Endodermal cell (in vitro differentiated cells): ENCODE measurements around the gene SH3PXD2A. TPM values are rescaled to one million over a fixed set of nuclear protein-coding genes. Genes with fewer than 3 reads are reported as not detected.
A peak's percentile ranks its signal among the peaks of the same experiment; 100 is the strongest.

ENCODE experiments used
- DNase-seq: peaks from one replicate; pipeline ENCODE4 v3.0.0-alpha.2; 2017
- H3K27ac ChIP-seq: 2 replicates; pipeline ENCODE4 v1.5.1; 2013; ENCODE audit warnings: mild to moderate bottlenecking, low read depth, low read length, moderate library complexity
- H3K27me3 ChIP-seq: 2 replicates; pipeline ENCODE4 v1.6.1; 2013; ENCODE audit warnings: mild to moderate bottlenecking, low read length, moderate library complexity; ENCODE audit not compliant: insufficient read depth, control insufficient read depth, poor library complexity, severe bottlenecking
- H3K36me3 ChIP-seq: 2 replicates; pipeline ENCODE4 v1.7.0; 2013; ENCODE audit warnings: mild to moderate bottlenecking, low read length, moderate library complexity; ENCODE audit not compliant: control insufficient read depth, insufficient read depth
- H3K4me1 ChIP-seq: one replicate; pipeline ENCODE4 v1.7.0; 2013; ENCODE audit warnings: low read length; ENCODE audit not compliant: control insufficient read depth, insufficient read depth
- H3K4me3 ChIP-seq: 2 replicates; pipeline ENCODE4 v1.5.1; 2013; ENCODE audit warnings: mild to moderate bottlenecking, low read length, moderate library complexity
- H3K9ac ChIP-seq: 2 replicates; pipeline ENCODE4 v1.6.1; 2013; ENCODE audit warnings: mild to moderate bottlenecking, low read length, moderate library complexity; ENCODE audit not compliant: poor library complexity, severe bottlenecking; ENCODE audit errors: extremely low read depth
- H3K9me3 ChIP-seq: 2 replicates; pipeline ENCODE4 v1.6.1; 2013; ENCODE audit warnings: mild to moderate bottlenecking, low read length, moderate library complexity; ENCODE audit not compliant: control insufficient read depth
- H3K27ac Mint-ChIP-seq: 2 replicates; pipeline ENCODE4 v1.8.0; 2020; ENCODE audit warnings: mixed read lengths
- H3K27me3 Mint-ChIP-seq: 2 replicates; pipeline ENCODE4 v1.8.0; 2021; ENCODE audit warnings: mild to moderate bottlenecking, mixed read lengths; ENCODE audit not compliant: insufficient read depth
- H3K36me3 Mint-ChIP-seq: 2 replicates; pipeline ENCODE4 v1.8.0; 2020; ENCODE audit warnings: low read depth, mixed read lengths
- H3K4me1 Mint-ChIP-seq: 2 replicates; pipeline ENCODE4 v1.8.0; 2020; ENCODE audit warnings: mixed read lengths
- H3K4me3 Mint-ChIP-seq: 2 replicates; pipeline ENCODE4 v1.8.0; 2020; ENCODE audit warnings: mild to moderate bottlenecking, moderate library complexity, mixed read lengths
- H3K9me3 Mint-ChIP-seq: 2 replicates; pipeline ENCODE4 v1.8.0; 2020; ENCODE audit warnings: mild to moderate bottlenecking, mixed read lengths
- WGBS, 2 experiments: methylation state at CpG; one replicate each; pipeline versions ENCODE4 v1.1.5 to v1.1.7; 2013; ENCODE audit warnings: missing lambda C conversion rate in 2 of 2, mixed read lengths in 1 of 2; ENCODE audit not compliant: insufficient coverage in 1 of 2, insufficient read length in 1 of 2; 5-methylcytosine and 5-hydroxymethylcytosine counted together
- total RNA-seq, 2 donors: library from RNA; stranded (reverse); fragmentation: NEBNext Ultra II Directional in 1 of 2; extraction: Animal tissue kit (Norgen Biotek cat#: 25700) in 1 of 2; gene quantifications; 2 replicates in 1 of 2; 3 replicates in 1 of 2; pipeline ENCODE4 v1.2.1, GENCODE V29; 2021
- TF ChIP-seq, protein P1 (sequence below): fragments of 200-600 bp; sonication (generic); conservative IDR thresholded peaks from 2 replicates; pipeline ENCODE4 v1.5.0; 2021; ENCODE audit warnings: antibody characterized with exemption, mild to moderate bottlenecking

Gene SH3PXD2A
- total RNA-seq, 2 donors from 2014 or later: 15.7 to 22.6 TPM

DNA sequence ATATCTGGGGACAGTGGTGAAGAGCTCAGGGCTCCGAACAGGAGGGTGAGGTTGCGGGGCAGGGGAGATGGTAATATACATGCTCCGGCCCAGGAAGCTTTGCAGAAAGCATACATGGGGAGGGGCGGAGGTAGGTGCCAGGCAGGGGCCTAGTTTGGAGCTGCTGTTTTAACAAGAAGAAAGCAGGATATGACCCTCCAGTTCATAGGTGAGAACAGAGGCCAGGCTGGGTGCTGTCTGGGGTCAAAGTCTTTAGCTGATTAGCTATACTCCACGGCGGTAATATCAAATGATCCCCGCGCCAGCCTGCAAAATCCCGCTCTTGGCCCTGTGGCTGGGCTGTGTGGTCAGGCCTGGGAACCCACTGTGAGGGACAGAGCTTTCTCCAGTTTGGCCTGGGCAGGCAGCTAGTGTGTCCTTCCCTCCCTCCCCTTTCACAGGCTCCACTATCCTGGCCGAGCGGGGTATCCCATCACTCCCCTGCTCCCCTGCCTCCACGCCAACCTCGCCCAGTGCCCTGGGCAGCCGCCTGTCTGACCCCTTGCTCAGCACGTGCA, 266.2 kb downstream of the SH3PXD2A start:
- peak overlapping the region; percentile 48 for H3K27ac Mint-ChIP-seq
- peaks cover 19% of the 10 kb centered on the region for H3K27me3 Mint-ChIP-seq
- no peaks in the 10 kb centered on the region for H3K4me1 Mint-ChIP-seq
- no peak overlapping the region for H3K4me3 Mint-ChIP-seq
- 89 to 100% methylated on average over 3 to 15 of the region's 15 CpGs for WGBS, 2 experiments
- H3K36me3 Mint-ChIP-seq: no peaks in the 10 kb centered on the region
- H3K27ac ChIP-seq: no peak overlapping the region
- TF ChIP-seq, protein P1, sequence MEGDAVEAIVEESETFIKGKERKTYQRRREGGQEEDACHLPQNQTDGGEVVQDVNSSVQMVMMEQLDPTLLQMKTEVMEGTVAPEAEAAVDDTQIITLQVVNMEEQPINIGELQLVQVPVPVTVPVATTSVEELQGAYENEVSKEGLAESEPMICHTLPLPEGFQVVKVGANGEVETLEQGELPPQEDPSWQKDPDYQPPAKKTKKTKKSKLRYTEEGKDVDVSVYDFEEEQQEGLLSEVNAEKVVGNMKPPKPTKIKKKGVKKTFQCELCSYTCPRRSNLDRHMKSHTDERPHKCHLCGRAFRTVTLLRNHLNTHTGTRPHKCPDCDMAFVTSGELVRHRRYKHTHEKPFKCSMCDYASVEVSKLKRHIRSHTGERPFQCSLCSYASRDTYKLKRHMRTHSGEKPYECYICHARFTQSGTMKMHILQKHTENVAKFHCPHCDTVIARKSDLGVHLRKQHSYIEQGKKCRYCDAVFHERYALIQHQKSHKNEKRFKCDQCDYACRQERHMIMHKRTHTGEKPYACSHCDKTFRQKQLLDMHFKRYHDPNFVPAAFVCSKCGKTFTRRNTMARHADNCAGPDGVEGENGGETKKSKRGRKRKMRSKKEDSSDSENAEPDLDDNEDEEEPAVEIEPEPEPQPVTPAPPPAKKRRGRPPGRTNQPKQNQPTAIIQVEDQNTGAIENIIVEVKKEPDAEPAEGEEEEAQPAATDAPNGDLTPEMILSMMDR: no peak
- H3K9me3 Mint-ChIP-seq: peaks cover 11% of the 10 kb centered on the region
- H3K4me3 ChIP-seq: no peak overlapping the region
- H3K9me3 ChIP-seq: no peaks in the 10 kb centered on the region
- no peaks in the 10 kb centered on the region for H3K36me3 ChIP-seq
- H3K4me1 ChIP-seq: no peaks in the 10 kb centered on the region
- no peaks in the 10 kb centered on the region for H3K27me3 ChIP-seq
- no peak for DNase-seq
- no peak overlapping the region for H3K9ac ChIP-seq

DNA sequence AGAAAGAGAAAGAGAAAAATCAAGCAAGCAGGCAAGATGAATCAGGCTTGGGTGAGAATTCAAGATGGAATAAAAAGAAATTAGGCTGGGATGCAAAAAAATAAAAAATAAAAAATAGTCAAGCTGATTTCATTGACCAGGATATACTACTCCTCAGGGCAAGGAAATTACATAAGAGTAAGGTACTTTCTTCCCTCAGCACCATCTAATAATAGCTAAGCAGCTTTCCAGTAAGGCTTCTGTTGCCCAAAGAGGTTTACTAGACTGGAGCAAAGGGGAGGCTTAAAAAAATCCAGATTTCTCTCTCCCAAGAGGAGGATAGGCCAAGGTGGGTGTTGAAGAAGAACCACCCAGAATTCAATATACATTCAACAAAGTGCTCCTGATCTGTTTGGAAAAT, 268.3 kb downstream of the SH3PXD2A start:
- H3K9me3 Mint-ChIP-seq: peaks cover 11% of the 10 kb centered on the region
- H3K27me3 ChIP-seq: no peaks in the 10 kb centered on the region
- H3K4me3 Mint-ChIP-seq: no peak overlapping the region
- no peaks in the 10 kb centered on the region for H3K9me3 ChIP-seq
- H3K27ac Mint-ChIP-seq: no peak overlapping the region
- no peaks in the 10 kb centered on the region for H3K36me3 ChIP-seq
- H3K27ac ChIP-seq: no peak overlapping the region
- no peak overlapping the region for H3K9ac ChIP-seq
- H3K4me3 ChIP-seq: no peak overlapping the region
- TF ChIP-seq, protein P1: no peak
- DNase-seq: no peak
- H3K27me3 Mint-ChIP-seq: peaks cover 34% of the 10 kb centered on the region
- H3K4me1 Mint-ChIP-seq: peaks cover 3% of the 10 kb centered on the region
- no peaks in the 10 kb centered on the region for H3K36me3 Mint-ChIP-seq
- no peaks in the 10 kb centered on the region for H3K4me1 ChIP-seq

DNA sequence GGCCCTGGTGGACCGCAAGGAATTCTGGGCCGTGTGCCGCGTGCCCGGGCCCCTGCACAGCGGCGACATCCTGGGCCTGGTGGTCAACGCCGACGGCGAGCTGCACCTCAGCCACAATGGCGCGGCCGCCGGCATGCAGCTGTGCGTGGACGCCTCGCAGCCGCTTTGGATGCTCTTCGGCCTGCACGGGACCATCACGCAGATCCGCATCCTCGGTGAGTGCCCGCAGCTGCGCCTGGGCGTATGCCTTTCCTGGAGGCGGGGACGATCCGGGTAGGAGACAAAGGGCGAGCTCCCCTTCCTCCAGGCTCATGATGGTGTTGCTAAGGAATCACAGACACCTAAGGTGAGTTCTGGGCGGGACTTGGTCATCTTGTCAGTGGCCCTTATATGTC, 270.4 kb downstream of the SH3PXD2A start:
- no peak overlapping the region for H3K27ac ChIP-seq
- H3K27me3 Mint-ChIP-seq: peaks cover 34% of the 10 kb centered on the region
- H3K9me3 ChIP-seq: no peaks in the 10 kb centered on the region
- no peaks in the 10 kb centered on the region for H3K36me3 ChIP-seq
- no peaks in the 10 kb centered on the region for H3K27me3 ChIP-seq
- 97 to 98% methylated on average over 28 to 32 of the region's 32 CpGs for WGBS, 2 experiments
- peaks cover 3% of the 10 kb centered on the region for H3K4me1 Mint-ChIP-seq
- no peak overlapping the region for H3K4me3 Mint-ChIP-seq
- TF ChIP-seq, protein P1: no peak
- H3K27ac Mint-ChIP-seq: no peak overlapping the region
- DNase-seq: no peak
- no peak overlapping the region for H3K9ac ChIP-seq
- no peaks in the 10 kb centered on the region for H3K36me3 Mint-ChIP-seq
- no peak overlapping the region for H3K4me3 ChIP-seq
- H3K9me3 Mint-ChIP-seq: peaks cover 11% of the 10 kb centered on the region
- no peaks in the 10 kb centered on the region for H3K4me1 ChIP-seq
